SK-N-DZ (cell line): ENCODE measurements around the gene IRF2BP2.
A peak's percentile ranks its signal among the peaks of the same experiment; 100 is the strongest.

ENCODE experiments used
- DNase-seq: peaks from one replicate; pipeline ENCODE4 v3.0.0-alpha.2; 2015; ENCODE audit warnings: low spot score
- small RNA-seq, 2 experiments: library from RNA; depleted of rRNA; stranded (forward); fragments of <200 nt; gene quantifications; one replicate each; pipeline ENCODE3, GENCODE V24; 2014

The IRF2BP2 gene

GRCh38 chr1:234558330-234558836 is 51.6 kb downstream of the IRF2BP2 start:
- DNase-seq, result peak; percentile 67

DNA sequence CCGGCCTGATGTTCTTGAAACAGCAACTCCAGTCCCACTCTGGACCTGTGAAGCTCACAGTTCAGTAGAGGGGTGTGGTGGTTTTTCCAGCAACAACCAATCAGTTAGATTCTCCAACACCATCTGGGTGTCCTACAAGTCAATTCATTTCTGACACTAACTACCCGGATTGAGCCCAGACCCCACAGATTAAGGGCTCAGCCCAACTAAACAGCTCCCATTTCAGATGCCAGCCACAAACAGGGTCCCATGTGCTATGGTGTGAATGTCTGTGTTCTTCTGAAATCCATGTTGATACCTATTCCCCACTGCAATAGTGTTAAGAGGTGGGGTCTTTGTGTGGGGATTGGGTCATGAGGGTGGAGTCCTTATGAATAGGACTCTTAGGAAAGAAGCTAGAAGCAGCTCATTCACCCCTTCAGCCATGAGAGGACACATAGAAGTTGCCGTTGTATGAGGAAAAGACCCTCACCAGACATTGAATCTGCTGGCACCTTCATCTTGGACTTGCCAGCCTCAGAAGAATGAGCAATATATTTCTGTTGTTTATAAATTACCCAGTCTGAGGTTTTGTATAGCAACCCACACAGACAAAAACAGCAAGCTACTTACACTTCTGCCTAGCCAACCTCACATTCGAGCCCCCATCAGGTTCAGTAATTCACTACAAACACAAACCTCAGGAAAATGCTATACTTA is 53.6 kb downstream of the IRF2BP2 start:
- DNase-seq, result no peak

DNA sequence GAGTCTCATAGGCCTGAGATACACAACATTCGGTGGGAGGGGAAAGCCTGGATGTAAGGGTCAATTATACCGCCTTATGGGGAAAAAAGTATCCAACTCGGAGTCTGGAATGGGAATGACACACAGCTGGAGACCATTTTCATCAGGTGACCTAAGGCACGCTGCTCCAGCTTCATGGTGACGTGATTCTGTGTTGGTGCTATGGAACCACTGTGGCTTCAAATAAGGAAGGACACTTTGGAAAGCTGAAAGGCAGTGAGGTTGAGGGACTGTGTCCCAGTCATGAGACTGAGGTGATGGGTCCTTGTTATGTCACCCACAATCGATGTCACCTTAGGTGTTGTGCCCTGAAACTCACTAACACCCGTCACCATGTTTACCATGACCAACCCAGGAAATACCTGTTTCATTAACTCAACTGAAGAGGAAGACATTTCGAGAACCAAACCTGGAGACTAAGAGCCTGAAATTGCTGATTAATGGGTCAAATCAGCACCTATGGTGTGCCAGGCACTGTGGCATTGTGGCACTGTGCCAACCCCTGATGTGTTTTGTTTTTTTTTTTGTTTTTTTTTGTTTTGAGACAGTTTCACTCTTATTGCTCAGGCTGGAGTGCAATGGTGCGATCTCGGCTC is 54.5 kb downstream of the IRF2BP2 start:
- no peak for DNase-seq

DNA sequence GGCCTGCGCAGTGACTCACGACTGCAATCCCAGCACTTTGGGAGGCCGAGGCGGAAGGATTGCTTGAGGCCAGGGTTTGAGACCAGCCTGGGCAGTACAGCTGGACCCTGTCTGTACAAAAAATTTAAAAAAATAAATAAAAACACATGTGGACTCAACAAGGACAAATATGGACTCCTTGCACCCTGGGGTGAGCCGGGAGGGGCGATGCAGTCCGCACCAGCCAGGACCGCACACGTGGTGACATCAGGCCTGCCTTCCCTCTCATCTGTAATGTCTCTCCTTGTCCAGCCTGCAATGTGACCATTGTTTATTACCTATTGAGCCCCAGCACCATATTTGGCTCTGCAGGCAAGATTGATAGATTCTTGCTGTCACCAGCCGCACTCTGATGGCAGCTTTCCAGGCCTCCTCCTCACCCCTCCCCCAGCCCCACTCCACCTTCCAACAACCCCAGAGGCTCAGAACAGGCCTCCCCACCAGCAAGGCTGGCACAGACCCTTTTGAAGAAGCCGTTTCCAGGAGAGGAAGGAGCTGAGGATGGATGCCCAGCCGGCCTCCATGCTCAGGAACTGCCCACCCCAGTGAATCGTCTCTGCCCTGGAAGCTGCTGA is 55.2 kb downstream of the IRF2BP2 start:
- DNase-seq, result peak; percentile 86

Small RNA genes lying within 50 kb of the gene (small RNA-seq; reads per million reads assigned to genes)
- gene RF00096, result 0 to 0.76 reads per million in 2 experiments
